HG02763 (cell line): Measurements from ENCODE around the gene LRMDA.

ENCODE experiments used
- ATAC-seq: cut with Tn5 transposase; IDR thresholded peaks from one replicate; pipeline ENCODE4 v1.9.1; 2021; ENCODE audit warnings: mild to moderate bottlenecking, moderate library complexity; ENCODE audit not compliant: unreplicated experiment

LRMDA gene

GRCh38 chr10:75851580-75852345 lies 420.3 kb downstream of the LRMDA start:
- no peak for ATAC-seq

- no peak for ATAC-seq
Observed at GRCh38 chr10:75852851-75853484, 421.5 kb downstream of the LRMDA start.

GRCh38 chr10:75857269-75857846 lies 425.9 kb downstream of the LRMDA start:
- ATAC-seq = no peak

- ATAC-seq = no peak
Observed at GRCh38 chr10:75857896-75858295, 426.5 kb downstream of the LRMDA start.

- ATAC-seq = no peak
Observed at GRCh38 chr10:75858339-75858738, 426.9 kb downstream of the LRMDA start.

- no peak for ATAC-seq
Observed at GRCh38 chr10:75859141-75859540, 427.7 kb downstream of the LRMDA start.

GRCh38 chr10:75860009-75860408 lies 428.6 kb downstream of the LRMDA start:
- ATAC-seq = no peak

GRCh38 chr10:75861582-75861981 lies 430.2 kb downstream of the LRMDA start:
- no peak for ATAC-seq

- ATAC-seq = no peak
Observed at GRCh38 chr10:75862935-75863334, 431.5 kb downstream of the LRMDA start.

- no peak for ATAC-seq
Observed at GRCh38 chr10:75864717-75865116, 433.3 kb downstream of the LRMDA start.

- no peak for ATAC-seq
Observed at GRCh38 chr10:75865413-75866299, 434.2 kb downstream of the LRMDA start.

- no peak for ATAC-seq
Observed at GRCh38 chr10:75866300-75866625, 434.8 kb downstream of the LRMDA start.

- no peak for ATAC-seq
Observed at GRCh38 chr10:75866731-75867130, 435.3 kb downstream of the LRMDA start.

GRCh38 chr10:75868574-75868973 lies 437.1 kb downstream of the LRMDA start:
- ATAC-seq = no peak

GRCh38 chr10:75870039-75870645 lies 438.7 kb downstream of the LRMDA start:
- no peak for ATAC-seq

GRCh38 chr10:75875740-75876139 lies 444.3 kb downstream of the LRMDA start:
- ATAC-seq = no peak

- ATAC-seq = no peak
Observed at GRCh38 chr10:75876710-75877109, 445.3 kb downstream of the LRMDA start.

- ATAC-seq = no peak
Observed at GRCh38 chr10:75877877-75878276, 446.5 kb downstream of the LRMDA start.

GRCh38 chr10:75878586-75878985 lies 447.2 kb downstream of the LRMDA start:
- no peak for ATAC-seq

- no peak for ATAC-seq
Observed at GRCh38 chr10:75880031-75880775, 448.8 kb downstream of the LRMDA start.
